ENCODE measurements around the gene C12orf42. TPM values are rescaled to one million over a fixed set of nuclear protein-coding genes. Genes with fewer than 3 reads are reported as not detected.

The C12orf42 gene
- total RNA-seq, 2 donors from 2014 or later = not detected

- TF ChIP-seq, protein P1, sequence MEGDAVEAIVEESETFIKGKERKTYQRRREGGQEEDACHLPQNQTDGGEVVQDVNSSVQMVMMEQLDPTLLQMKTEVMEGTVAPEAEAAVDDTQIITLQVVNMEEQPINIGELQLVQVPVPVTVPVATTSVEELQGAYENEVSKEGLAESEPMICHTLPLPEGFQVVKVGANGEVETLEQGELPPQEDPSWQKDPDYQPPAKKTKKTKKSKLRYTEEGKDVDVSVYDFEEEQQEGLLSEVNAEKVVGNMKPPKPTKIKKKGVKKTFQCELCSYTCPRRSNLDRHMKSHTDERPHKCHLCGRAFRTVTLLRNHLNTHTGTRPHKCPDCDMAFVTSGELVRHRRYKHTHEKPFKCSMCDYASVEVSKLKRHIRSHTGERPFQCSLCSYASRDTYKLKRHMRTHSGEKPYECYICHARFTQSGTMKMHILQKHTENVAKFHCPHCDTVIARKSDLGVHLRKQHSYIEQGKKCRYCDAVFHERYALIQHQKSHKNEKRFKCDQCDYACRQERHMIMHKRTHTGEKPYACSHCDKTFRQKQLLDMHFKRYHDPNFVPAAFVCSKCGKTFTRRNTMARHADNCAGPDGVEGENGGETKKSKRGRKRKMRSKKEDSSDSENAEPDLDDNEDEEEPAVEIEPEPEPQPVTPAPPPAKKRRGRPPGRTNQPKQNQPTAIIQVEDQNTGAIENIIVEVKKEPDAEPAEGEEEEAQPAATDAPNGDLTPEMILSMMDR (IDR thresholded peaks at IDR 0.05) = no peak
- Histone ChIP-seq H3K4me1 (no peaks in the 10 kb centered on the region), H3K27me3 (no peaks in the 10 kb centered on the region)
These were observed 21.4 kb upstream of the C12orf42 start for GRCh38 chr12:103517161-103517560.

GRCh38 chr12:103515341-103515740 is 19.6 kb upstream of the C12orf42 start:
- no peaks in the 10 kb centered on the region for H3K36me3 ChIP-seq
- H3K27me3 ChIP-seq = no peaks in the 10 kb centered on the region
- H3K9me3 ChIP-seq = no peaks in the 10 kb centered on the region
- DNase-seq (ENCODE audit: low spot score) = no peak
- no peak overlapping the region for H3K4me3 ChIP-seq
- no peaks in the 10 kb centered on the region for H3K4me1 ChIP-seq
- H3K27ac ChIP-seq = no peak overlapping the region
- TF ChIP-seq, protein P1 (IDR thresholded peaks at IDR 0.05) = no peak

More at GRCh38 chr12:103517161-103517560, 21.4 kb upstream of the C12orf42 start:
- Histone ChIP-seq H3K9me3 (no peaks in the 10 kb centered on the region), H3K36me3 (no peaks in the 10 kb centered on the region), H3K4me3 (no peak overlapping the region), H3K27ac (no peak overlapping the region)
- no peak for DNase-seq (ENCODE audit: low spot score)

DNA sequence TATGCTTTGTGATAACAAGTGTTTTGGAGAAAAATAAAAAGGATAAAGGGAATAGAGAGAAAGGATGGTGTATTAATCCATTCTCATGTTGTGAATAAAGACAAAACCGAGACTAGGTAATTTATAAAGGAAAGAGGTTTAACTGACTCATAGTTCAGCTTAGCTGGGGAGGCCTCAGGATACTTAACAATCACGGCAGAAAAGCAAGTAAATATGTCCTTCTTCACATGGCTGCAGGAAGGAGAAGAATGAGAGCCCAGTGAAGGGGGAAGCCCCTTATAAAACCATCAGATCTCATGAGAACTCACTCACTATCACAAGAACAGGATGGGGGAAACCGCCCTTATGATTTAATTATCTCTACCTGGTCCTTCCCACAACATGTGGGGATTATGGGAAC is 18.1 kb upstream of the C12orf42 start:
- H3K27ac ChIP-seq = no peak overlapping the region
- no peak for DNase-seq (ENCODE audit: low spot score)
- no peaks in the 10 kb centered on the region for H3K4me1 ChIP-seq
- H3K36me3 ChIP-seq = no peaks in the 10 kb centered on the region
- no peak overlapping the region for H3K4me3 ChIP-seq
- H3K9me3 ChIP-seq = no peaks in the 10 kb centered on the region
- no peaks in the 10 kb centered on the region for H3K27me3 ChIP-seq
- TF ChIP-seq, protein P1 (IDR thresholded peaks at IDR 0.05) = no peak

DNA sequence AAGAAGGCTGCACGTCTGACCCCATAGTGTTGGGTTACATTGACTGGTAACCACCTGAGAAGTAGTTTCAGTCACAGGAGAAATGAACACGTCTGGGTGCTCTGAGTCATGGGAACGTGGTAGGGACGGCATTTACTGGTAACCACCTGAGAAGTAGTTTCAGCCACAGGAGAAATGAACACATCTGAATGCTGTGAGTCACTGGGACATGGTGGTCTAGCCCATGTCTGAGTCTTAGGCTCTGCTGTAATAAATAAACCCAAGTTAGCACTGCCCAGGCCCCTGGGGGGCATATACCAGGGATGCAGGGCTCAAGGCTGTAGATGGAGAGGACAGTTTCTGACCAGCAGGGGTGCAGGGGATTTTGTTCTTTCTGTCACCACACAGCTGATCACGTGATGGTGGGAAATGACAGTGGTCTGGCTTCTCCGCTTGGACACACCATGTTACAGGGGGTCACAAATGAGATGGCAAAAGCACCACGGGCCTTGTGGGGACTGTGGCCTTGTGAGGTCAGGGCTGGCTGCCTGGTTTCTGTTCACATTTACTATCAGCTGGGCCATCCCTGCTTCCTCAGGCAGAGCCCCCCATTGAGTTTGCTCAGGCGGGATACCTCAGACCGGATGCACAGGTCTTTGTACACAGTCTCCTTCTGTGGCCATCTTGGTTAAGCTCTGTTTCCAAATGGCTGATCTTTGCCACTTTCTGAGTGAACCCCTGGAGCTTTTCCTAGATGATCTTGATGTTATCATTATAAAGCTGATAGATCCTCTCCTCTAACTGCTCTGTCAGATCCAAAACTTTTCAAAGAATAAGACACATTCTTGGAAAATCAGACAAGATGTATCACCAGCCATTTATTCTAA is 9.8 kb upstream of the C12orf42 start:
- no peak for DNase-seq (ENCODE audit: low spot score)
- Histone ChIP-seq H3K4me1 (no peaks in the 10 kb centered on the region), H3K9me3 (no peaks in the 10 kb centered on the region), H3K4me3 (no peak overlapping the region), H3K27me3 (no peaks in the 10 kb centered on the region), H3K36me3 (no peaks in the 10 kb centered on the region), H3K27ac (no peak overlapping the region)
- TF ChIP-seq, protein P1 (IDR thresholded peaks at IDR 0.05) = no peak

GRCh38 chr12:103504606-103505005 is 8.8 kb upstream of the C12orf42 start:
- no peak for DNase-seq (ENCODE audit: low spot score)
- Histone ChIP-seq H3K27ac (no peak overlapping the region), H3K4me1 (no peaks in the 10 kb centered on the region), H3K9me3 (no peaks in the 10 kb centered on the region), H3K4me3 (no peak overlapping the region), H3K36me3 (no peaks in the 10 kb centered on the region), H3K27me3 (no peaks in the 10 kb centered on the region)
- TF ChIP-seq, protein P1 (IDR thresholded peaks at IDR 0.05) = no peak
